ENCODE data around the gene SLC38A1.
"Not testable (repeated sequence)": the region's sequence is repeated elsewhere in the genome, so short reads cannot be mapped to it uniquely, and the experiment has no call there.

Gene SLC38A1

DNA sequence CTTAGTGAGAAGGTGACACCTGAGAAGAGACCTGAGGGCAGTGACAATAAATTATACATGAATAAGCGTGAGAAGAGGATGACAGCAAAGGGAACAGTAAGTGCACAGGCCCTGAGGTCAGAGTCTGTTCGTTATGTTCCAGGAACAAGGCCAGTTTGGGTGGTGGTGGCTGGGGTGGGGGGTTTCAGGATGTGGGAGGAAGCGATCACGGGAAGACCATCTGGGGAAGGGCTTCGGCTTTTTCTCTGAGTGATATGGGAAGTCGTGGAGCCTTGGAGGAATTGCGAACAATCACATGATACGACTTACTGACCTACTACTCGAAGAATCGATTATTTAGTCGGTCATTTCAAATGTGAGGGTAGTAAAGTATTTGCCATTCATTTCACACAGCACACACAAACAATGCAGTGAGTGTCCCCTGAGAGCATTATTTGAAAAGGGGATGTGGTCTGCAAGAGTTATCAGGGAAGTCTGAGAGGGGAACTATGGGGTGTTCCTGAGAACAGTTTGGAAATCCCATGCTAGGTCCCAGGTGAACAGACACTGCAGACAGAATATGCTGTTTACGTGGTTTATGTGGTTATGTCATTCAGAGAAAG lies 94.7 kb downstream of the SLC38A1 start:
- Histone ChIP-seq H3K9me3 (ENCODE audit: control insufficient read depth, low read length) (no peaks in the 10 kb centered on the region), H3K9ac (no peak overlapping the region), H3K4me2 (ENCODE audit: low read length) (no peak overlapping the region), H3K79me2 (no peaks in the 10 kb centered on the region), H3K36me3 (ENCODE audit: control insufficient read depth, insufficient read depth, low read length) (no peaks in the 10 kb centered on the region), H3K27me3 (ENCODE audit: control insufficient read depth, insufficient read depth, low read length) (no peaks in the 10 kb centered on the region), H2AFZ (no peak overlapping the region), H3K27ac (no peak overlapping the region), H3K4me3 (ENCODE audit: low read depth, low read length) (no peak overlapping the region), H3K4me1 (no peaks in the 10 kb centered on the region)
- TF ChIP-seq, protein P1, sequence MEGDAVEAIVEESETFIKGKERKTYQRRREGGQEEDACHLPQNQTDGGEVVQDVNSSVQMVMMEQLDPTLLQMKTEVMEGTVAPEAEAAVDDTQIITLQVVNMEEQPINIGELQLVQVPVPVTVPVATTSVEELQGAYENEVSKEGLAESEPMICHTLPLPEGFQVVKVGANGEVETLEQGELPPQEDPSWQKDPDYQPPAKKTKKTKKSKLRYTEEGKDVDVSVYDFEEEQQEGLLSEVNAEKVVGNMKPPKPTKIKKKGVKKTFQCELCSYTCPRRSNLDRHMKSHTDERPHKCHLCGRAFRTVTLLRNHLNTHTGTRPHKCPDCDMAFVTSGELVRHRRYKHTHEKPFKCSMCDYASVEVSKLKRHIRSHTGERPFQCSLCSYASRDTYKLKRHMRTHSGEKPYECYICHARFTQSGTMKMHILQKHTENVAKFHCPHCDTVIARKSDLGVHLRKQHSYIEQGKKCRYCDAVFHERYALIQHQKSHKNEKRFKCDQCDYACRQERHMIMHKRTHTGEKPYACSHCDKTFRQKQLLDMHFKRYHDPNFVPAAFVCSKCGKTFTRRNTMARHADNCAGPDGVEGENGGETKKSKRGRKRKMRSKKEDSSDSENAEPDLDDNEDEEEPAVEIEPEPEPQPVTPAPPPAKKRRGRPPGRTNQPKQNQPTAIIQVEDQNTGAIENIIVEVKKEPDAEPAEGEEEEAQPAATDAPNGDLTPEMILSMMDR (IDR thresholded peaks at IDR 0.05): no peak

DNA sequence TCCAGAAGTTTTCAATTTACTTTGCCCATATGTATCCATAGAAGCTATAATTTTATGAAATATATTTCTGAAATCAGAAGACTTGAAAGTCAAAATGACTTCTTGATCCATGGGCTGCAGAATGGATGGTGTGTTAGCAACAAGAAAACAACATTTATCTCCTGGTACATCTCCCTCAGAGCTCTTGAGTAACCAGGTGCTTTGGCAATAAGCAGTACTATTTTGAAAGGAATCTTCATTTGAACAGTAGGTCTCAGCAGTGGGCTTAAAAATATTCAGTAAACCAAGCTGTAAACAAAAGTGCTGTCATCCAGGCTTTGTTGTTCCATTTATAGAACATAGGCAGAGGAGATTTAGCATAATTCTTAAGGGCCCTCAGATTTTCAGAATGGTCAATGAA lies 100.4 kb downstream of the SLC38A1 start:
- Histone ChIP-seq H3K36me3 (ENCODE audit: control insufficient read depth, insufficient read depth, low read length) (no peaks in the 10 kb centered on the region), H3K4me3 (ENCODE audit: low read depth, low read length) (no peak overlapping the region), H3K27me3 (ENCODE audit: control insufficient read depth, insufficient read depth, low read length) (no peaks in the 10 kb centered on the region), H3K4me2 (ENCODE audit: low read length) (no peak overlapping the region), H3K27ac (no peak overlapping the region), H2AFZ (no peak overlapping the region), H3K9ac (no peak overlapping the region), H3K4me1 (peaks cover 9% of the 10 kb centered on the region), H3K79me2 (no peaks in the 10 kb centered on the region), H3K9me3 (ENCODE audit: control insufficient read depth, low read length) (no peaks in the 10 kb centered on the region)
- TF ChIP-seq, protein P1 (IDR thresholded peaks at IDR 0.05): no peak

DNA sequence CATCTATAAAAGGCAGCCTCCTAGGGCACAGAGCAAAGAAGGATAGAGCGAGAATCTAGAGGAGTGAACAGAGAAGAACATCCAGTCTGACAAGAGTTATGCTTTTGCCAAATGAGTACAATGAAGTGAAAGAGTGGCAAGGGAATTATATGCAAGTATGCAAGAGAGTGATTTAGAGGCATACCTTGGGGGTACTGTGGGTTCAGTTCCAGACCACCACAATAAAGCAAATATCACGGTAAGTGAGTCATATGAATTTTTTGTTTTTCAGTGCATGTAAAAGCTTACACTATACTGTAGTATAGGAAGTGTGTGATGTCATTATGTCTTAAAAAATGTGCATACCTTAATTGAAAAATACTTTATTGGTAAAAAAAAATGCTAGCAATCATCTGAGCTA lies 101.4 kb downstream of the SLC38A1 start:
- peaks cover 11% of the 10 kb centered on the region for H3K4me1 ChIP-seq
- H3K36me3 ChIP-seq (ENCODE audit: control insufficient read depth, insufficient read depth, low read length): no peaks in the 10 kb centered on the region
- H3K79me2 ChIP-seq: no peaks in the 10 kb centered on the region
- no peaks in the 10 kb centered on the region for H3K9me3 ChIP-seq (ENCODE audit: control insufficient read depth, low read length)
- TF ChIP-seq, protein P1 (IDR thresholded peaks at IDR 0.05): no peak
- H3K27ac ChIP-seq: no peak overlapping the region
- H3K4me2 ChIP-seq (ENCODE audit: low read length): no peak overlapping the region
- H3K9ac ChIP-seq: no peak overlapping the region
- no peaks in the 10 kb centered on the region for H3K27me3 ChIP-seq (ENCODE audit: control insufficient read depth, insufficient read depth, low read length)
- no peak overlapping the region for H2AFZ ChIP-seq
- no peak overlapping the region for H3K4me3 ChIP-seq (ENCODE audit: low read depth, low read length)

DNA sequence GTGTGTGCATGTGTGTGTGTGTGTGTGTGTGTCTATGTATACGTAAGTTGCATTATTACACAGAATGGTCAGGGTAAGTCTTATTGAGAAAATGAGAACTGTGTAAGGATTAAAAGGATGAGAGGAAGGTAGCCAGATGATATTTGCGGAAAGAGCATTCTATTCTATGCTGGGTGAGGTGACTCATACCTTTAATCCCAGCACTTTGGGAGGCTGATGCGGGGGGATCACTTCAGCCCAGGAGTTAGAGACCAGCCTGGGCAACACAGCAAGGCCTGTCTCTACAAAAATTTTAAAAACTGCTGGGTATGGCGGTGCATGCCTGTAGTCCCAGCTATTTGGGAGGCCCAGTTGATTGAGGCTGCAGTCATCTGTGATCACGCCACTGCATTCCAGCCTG lies 103.7 kb downstream of the SLC38A1 start:
- Histone ChIP-seq H3K9ac (no peak overlapping the region), H3K9me3 (ENCODE audit: control insufficient read depth, low read length) (no peaks in the 10 kb centered on the region), H3K27me3 (ENCODE audit: control insufficient read depth, insufficient read depth, low read length) (no peaks in the 10 kb centered on the region), H3K79me2 (no peaks in the 10 kb centered on the region), H2AFZ (no peak overlapping the region), H3K4me2 (ENCODE audit: low read length) (no peak overlapping the region), H3K4me1 (peaks cover 32% of the 10 kb centered on the region), H3K4me3 (ENCODE audit: low read depth, low read length) (no peak overlapping the region), H3K27ac (no peak overlapping the region), H3K36me3 (ENCODE audit: control insufficient read depth, insufficient read depth, low read length) (no peaks in the 10 kb centered on the region)
- TF ChIP-seq, protein P1 (IDR thresholded peaks at IDR 0.05): no peak

DNA sequence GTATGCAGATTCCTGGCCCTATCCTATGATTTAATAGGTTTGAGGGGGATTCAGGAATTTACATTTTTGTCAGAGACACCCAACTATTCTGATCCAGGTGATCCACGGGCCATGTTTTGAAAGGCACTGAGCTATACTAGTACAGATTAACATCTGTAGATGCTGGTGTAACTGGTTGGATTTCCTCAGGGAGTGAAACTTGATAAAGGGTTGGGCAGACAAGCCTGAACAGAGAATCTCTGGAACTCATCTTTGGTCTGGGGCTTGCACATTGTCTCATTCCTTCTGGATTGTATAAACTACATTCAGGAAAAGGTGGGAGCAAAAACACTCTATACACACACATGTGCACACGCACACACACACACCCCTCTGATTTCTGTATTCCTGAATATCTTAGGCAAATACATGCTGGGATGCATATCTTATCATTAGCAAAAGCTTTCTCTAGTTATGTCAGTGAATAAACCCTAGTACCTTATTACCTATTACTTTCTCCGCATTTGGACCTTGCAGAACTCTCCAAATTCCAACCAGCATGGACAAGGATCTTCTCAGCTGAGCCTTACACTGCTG lies 104.6 kb downstream of the SLC38A1 start:
- Histone ChIP-seq H3K4me2 (ENCODE audit: low read length) (no peak overlapping the region), H3K9ac (no peak overlapping the region), H3K9me3 (ENCODE audit: control insufficient read depth, low read length) (no peaks in the 10 kb centered on the region), H3K79me2 (no peaks in the 10 kb centered on the region), H3K4me1 (peaks cover 38% of the 10 kb centered on the region), H3K36me3 (ENCODE audit: control insufficient read depth, insufficient read depth, low read length) (no peaks in the 10 kb centered on the region), H3K4me3 (ENCODE audit: low read depth, low read length) (no peak overlapping the region), H2AFZ (no peak overlapping the region), H3K27ac (peak overlapping the region; percentile 13), H3K27me3 (ENCODE audit: control insufficient read depth, insufficient read depth, low read length) (no peaks in the 10 kb centered on the region)
- TF ChIP-seq, protein P1 (IDR thresholded peaks at IDR 0.05): no peak

DNA sequence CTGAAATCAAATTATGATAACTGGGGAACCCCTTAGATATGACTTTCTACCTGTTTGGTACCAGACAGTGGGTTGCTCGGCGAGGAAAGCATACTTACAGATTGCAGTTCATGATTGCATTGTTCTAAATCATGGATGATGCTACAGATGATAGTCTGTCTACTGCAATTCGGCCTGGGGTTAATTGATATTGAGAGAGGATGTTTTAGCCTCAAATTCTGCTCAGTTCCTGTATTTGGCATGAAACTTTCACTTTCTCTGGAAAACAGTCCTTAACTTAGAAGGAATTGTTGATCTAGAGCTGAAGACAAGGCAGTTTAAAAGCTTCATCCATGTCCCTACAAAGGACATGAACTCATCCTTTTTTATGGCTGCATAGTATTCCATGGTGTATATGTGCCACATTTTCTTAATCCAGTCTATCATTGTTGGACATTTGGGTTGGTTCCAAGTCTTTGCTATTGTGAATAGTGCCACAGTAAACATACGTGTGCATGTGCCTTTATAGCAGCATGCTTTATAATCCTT lies 106.2 kb downstream of the SLC38A1 start:
- Histone ChIP-seq H3K27ac (peak overlapping the region; percentile 92), H3K4me1 (peaks cover 44% of the 10 kb centered on the region), H2AFZ (peak overlapping the region; percentile 1)
- H3K9me3 ChIP-seq (ENCODE audit: control insufficient read depth, low read length); H3K36me3 ChIP-seq (ENCODE audit: control insufficient read depth, insufficient read depth, low read length); H3K4me3 ChIP-seq (ENCODE audit: low read depth, low read length); H3K9ac ChIP-seq; H3K79me2 ChIP-seq; H3K4me2 ChIP-seq (ENCODE audit: low read length); H3K27me3 ChIP-seq (ENCODE audit: control insufficient read depth, insufficient read depth, low read length): not testable (repeated sequence)

Measured in parathyroid adenoma (tissue), 2 donors.